IPS-NIHi7 (cell line): ENCODE results near the gene AKNAD1.
"Not testable (repeated sequence)": the region's sequence is repeated elsewhere in the genome, so short reads cannot be mapped to it uniquely, and the experiment has no call there.

ENCODE experiments used
- DNase-seq: peaks from one replicate; pipeline ENCODE4 v3.0.0; 2012; ENCODE audit warnings: mixed read lengths; ENCODE audit errors: extremely low spot score

The AKNAD1 gene, protein sequence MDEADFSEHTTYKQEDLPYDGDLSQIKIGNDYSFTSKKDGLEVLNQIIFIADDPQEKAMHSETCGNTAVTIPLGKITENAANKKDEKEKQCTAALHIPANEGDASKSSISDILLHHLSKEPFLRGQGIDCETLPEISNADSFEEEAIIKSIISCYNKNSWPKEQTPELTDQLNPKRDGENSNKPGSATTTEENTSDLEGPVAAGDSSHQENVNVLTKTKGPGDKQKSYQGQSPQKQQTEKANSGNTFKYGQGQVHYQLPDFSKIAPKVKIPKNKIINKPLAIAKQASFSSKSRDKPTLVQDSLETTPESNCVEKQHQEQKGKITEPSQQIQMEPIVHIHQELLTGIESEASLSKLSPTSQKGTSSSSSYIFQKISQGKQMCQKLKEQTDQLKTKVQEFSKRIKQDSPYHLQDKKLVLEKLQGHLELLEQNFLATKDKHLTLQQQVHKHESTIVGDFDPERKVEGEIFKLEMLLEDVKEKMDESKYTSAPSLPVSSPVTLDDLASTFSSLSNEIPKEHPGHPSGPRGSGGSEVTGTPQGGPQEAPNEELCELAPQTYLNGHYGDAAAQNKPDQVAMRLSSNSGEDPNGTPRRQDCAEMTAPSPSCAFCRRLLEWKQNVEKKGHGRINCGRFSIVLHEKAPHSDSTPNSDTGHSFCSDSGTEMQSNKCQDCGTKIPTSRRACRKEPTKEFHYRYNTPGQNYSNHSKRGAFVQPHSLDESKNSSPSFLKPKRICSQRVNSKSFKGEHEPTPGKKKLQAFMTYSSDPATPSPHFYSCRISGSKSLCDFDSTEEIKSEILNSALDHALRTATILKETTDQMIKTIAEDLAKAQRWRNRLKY

DNA sequence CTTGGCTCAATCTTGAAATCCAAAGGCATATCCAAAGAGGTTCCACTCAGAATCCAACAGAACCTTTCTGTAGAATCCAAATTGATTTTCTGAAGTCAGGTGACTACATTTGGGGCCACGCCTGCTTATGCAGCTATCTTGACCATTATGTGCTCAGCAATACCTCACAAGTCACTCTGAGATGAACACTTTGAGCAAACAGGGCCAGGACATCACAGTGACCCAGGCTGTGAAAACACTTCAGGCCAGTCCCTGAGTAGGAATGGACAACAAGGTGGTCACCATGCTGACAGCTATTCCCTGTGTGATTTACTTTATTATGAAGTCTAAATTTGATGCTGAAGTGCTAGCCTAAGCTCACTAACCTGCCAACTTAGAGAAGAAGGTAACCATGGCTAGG, at the start of gene AKNAD1:
Gene AKNAD1 (minus strand): TSS at position 101 of the 400 bp plus-strand sequence. CDS start 4,430 bp downstream, outside the sequence.
- DNase-seq = no peak

DNA sequence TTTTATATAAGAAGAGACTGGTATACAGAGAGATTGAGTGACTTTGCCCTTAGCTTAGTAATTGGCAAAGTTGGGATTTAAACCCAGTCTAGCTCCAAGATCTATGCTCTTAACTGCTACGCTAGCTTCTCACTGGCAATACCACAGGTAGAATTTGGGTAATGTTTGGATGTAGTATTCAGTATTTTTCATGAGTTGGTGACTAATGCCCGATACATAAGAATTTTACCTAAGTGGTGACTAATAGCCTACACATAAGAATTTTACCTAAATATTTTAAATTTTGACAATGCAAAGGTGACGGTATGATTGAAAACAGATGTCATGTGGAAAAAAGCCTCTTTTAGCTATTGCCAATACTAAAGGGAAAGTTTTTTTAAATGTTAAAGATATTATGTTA, 44.2 kb upstream of the AKNAD1 start:
- DNase-seq = no peak

DNA sequence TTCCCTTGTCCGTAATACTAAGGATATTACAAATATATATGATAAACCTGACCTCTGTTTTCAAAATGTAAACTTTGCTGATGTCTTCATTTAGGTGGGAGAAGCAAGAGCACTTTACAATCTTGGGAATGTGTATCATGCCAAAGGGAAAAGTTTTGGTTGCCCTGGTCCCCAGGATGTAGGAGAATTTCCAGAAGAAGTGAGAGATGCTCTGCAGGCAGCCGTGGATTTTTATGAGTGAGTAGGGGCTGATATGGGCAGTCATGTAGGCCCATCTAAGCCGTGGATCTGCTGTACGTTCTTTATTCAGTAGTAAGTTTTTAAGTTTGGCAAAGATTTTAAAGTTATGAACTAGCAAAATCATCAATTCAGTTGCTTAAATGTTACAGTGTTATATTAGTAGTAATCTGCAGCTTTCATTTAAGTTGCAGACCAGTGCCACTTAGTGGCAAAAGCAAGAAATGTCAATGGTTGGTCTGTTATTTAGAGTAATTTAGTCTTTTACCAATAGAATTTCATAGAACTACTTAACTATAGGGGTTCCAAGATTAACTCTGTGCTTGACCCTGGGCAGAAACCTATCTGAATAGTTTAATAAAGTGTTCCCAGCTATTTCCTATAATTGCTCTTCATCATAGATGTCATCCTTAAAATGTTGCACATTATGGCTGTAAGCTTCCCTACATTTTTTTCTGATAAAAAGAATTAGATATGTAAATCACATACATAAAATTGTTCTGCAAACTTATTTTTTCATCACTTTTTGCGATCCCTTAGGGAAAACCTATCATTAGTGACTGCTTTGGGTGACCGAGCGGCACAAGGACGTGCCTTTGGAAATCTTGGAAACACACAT, 41.2 kb upstream of the AKNAD1 start:
- DNase-seq = peak; percentile 45

GRCh38 chr1:108896146-108897145, 39.6 kb upstream of the AKNAD1 start:
- peak; percentile 28 for DNase-seq

GRCh38 chr1:108893141-108893530, 36.2 kb upstream of the AKNAD1 start:
- no peak for DNase-seq

GRCh38 chr1:108892356-108893140, 35.7 kb upstream of the AKNAD1 start:
- no peak for DNase-seq

DNA sequence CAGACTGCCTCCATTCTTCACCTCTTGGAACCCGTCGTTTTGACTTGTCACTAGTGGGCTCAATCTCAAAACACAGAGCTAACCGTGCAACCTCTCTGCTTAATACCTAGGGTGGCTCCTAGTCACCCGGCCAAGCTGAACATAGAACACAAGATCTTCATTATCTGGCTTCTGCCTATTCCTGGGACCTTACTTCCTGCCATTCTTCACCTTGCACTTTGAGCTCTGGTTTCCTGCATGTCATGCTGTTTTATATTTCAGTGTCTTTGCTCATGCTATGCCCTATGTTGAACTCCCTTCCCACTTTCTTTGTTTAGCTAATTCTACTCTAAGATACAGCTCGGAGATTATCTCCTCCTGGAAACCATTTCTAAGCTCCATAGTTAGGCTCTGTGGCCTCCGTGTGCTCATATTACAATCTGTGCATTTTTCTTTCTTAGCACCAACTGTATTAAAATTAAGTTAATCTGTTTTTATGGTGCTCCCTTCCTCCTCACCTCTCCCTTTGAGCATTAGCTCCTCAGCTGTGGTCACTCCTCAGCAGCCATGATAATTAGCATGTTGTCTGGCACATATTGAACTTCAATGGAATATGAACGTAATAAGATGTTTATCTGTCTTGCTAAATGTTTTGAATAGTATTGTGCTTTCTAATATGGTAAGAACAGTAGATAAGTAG, 33.0 kb upstream of the AKNAD1 start:
- DNase-seq = no peak

DNA sequence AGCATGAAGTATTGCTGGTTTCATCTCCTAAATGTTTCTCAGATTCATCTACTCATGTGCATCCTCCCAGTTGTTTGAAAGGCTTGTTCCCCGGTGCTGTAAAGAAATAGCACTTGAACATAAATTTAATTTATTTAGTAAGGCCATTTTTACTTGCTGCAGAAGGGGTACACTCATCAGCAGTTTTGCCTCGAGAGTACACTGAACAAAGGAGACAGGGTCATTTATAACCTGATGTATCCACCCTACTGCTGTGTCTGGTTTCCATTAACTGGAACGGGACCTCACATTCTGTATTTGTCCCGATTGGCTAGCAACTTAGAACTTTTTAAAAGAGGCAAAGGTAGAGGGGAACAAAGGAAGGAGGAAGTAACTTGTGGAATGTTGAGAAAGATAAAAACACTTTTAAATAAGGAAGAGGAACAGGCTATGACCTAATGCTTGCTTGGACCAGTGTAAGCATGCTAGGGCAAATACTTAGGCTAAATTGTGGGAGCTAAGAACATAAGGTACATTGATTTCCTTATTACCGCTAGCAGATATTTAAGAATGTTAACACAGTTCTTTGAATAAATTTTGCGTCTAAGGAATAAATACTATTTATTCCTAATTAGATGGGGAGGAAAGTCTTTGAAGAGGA, 32.2 kb upstream of the AKNAD1 start:
- not testable (repeated sequence) for DNase-seq

DNA sequence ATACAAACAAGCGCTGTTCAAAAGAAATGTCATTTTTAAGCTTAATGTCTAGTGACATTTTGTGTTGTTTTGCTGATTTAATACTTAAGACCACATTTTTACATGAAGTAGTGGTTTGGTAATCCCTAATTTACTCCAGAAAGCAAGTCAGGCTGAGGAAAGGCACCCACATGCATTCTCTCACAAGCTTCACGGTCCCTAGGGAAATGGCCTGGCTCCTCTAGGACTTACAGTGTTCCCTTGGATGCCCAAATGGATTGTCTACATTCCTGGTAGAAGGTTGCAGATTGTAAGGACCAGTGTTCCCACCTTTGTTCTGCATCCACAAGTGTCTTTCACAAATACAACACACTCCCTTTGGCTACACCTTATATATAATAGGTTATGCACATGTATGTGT, 29.4 kb upstream of the AKNAD1 start:
- no peak for DNase-seq

- no peak for DNase-seq
Measured at GRCh38 chr1:108884968-108885367, 28.1 kb upstream of the AKNAD1 start.

GRCh38 chr1:108882837-108883236, 25.9 kb upstream of the AKNAD1 start:
- no peak for DNase-seq

DNA sequence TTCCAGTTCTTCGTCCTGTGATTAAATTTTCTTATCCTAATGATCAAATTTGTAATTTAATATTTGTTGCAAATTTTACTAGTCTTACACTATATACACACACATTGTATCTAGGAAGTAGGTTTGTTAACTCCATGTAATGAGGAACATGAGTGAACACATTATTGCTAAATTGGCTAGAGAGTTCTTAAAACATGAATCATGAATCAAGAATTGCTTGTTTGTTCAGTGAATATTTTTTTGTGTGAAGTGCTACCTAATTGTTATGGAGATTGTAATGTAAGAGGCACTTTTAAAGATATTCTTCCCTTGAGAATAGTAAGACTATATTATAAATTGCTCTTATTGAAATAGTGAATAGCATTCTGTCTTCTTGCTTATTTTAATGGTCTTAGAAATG, 24.5 kb upstream of the AKNAD1 start:
- DNase-seq = no peak

GRCh38 chr1:108880850-108881249, 24.0 kb upstream of the AKNAD1 start:
- DNase-seq = no peak

DNA sequence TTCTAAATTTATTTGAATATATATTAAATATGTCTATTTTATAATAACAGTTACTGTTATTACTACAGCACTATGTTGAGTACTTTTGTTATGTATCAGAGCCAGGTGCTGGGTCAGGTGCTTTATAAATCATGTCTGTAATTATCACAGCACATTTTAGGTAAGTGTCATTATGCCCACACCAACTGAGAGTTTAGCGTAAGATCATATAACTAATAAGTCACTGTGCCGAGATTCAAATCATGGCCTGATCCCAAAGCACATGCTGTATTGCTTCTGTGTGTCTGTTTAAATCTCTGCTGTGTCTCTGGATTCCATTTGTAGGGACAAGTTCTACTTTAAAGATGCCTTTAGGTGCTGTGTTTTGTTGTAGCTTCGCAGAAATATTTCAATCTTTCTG, 21.8 kb upstream of the AKNAD1 start:
- DNase-seq = no peak

- DNase-seq = no peak
Measured at GRCh38 chr1:108878160-108878469, 21.2 kb upstream of the AKNAD1 start.

GRCh38 chr1:108877348-108878159, 20.7 kb upstream of the AKNAD1 start:
- DNase-seq = no peak

GRCh38 chr1:108871050-108871724, 14.3 kb upstream of the AKNAD1 start:
- no peak for DNase-seq
